ENCODE data around the gene SLC7A6OS.
A peak's percentile ranks its signal among the peaks of the same experiment; 100 is the strongest.

SLC7A6OS gene

GRCh38 chr16:68257251-68257905 lies 53.4 kb downstream of the SLC7A6OS start:
- Histone ChIP-seq H3K4me2 (ENCODE audit: low read length, poor library complexity, severe bottlenecking) (peak overlapping the region; percentile 23), H2BK12ac (ENCODE audit: low read length in 2 of 2) (peak overlapping the region; percentile 81 to 87), H2BK120ac (ENCODE audit: low read depth, low read length) (peak overlapping the region; percentile 93), H2AK5ac (ENCODE audit: low read length, severe bottlenecking) (peak overlapping the region; percentile 98), H3K27me3 (ENCODE audit: control insufficient read depth in 1 of 2, insufficient read depth in 1 of 2, low read length in 2 of 2) (no peaks in the 10 kb centered on the region), H3K36me3 (ENCODE audit: control insufficient read depth in 1 of 2, insufficient read depth in 2 of 2, low read depth in 1 of 2, low read length in 2 of 2) (peaks cover 54 to 59% of the 10 kb centered on the region in 2 experiments), H3K27ac (ENCODE audit: low read length, poor library complexity, severe bottlenecking) (peak overlapping the region; percentile 99), H4K91ac (ENCODE audit: low read length) (peak overlapping the region; percentile 99), H4K8ac (ENCODE audit: low read length) (peak overlapping the region; percentile 92), H3K18ac (ENCODE audit: low read depth in 1 of 2, low read length in 2 of 2) (peak overlapping the region; percentile 94 to 96), H3K4me3 (ENCODE audit: insufficient read depth in 1 of 2, low read depth in 1 of 2, low read length in 2 of 2) (no peak overlapping the region), H3K4me1 (ENCODE audit: control insufficient read depth, insufficient read depth, low read depth, low read length) (peaks cover 28% of the 10 kb centered on the region), H2BK15ac (ENCODE audit: low read depth, poor library complexity, severe bottlenecking) (peak overlapping the region; percentile 70), H3K4ac (ENCODE audit: low read depth in 1 of 2, low read length in 2 of 2) (peak overlapping the region; percentile 55 to 96), H3K79me1 (replicated peaks; ENCODE audit: low read length, poor library complexity, severe bottlenecking) (peaks cover 21% of the 10 kb centered on the region), H2BK5ac (ENCODE audit: low read depth, low read length, poor library complexity, severe bottlenecking) (peak overlapping the region; percentile 94), H3K9me3 (ENCODE audit: control insufficient read depth, low read length) (no peaks in the 10 kb centered on the region), H3K14ac (ENCODE audit: low read length in 2 of 2) (peak overlapping the region in 1 of 2 experiments; percentile 62), H3K9ac (ENCODE audit: low read length) (peak overlapping the region; percentile 36), H2AFZ (ENCODE audit: low read depth, low read length) (no peak overlapping the region), H3K23ac (ENCODE audit: low read length in 2 of 2) (no peak overlapping the region)
- WGBS, result 86% methylated on average over 6 of the region's 6 CpGs
- DNase-seq, result no peak

DNA sequence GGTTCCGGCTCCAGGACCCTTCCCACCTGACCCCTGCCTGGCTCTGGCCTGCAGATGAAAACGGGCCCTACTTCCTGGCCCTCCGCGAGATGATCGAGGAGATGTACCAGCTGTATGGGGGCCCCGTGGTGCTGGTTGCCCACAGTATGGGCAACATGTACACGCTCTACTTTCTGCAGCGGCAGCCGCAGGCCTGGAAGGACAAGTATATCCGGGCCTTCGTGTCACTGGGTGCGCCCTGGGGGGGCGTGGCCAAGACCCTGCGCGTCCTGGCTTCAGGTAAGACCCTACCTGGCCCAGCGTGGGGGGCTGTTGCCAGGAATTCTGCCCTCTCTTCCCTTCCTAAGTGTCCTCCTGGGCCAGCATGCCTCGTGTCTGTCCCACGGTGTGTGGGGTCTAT lies 55.0 kb downstream of the SLC7A6OS start:
- H3K4ac ChIP-seq (ENCODE audit: low read depth in 1 of 2, low read length in 2 of 2), result no peak overlapping the region
- no peak overlapping the region for H2AK5ac ChIP-seq (ENCODE audit: low read length, severe bottlenecking)
- no peak overlapping the region for H2BK120ac ChIP-seq (ENCODE audit: low read depth, low read length)
- no peak overlapping the region for H2AFZ ChIP-seq (ENCODE audit: low read depth, low read length)
- no peak overlapping the region for H3K4me2 ChIP-seq (ENCODE audit: low read length, poor library complexity, severe bottlenecking)
- H3K9ac ChIP-seq (ENCODE audit: low read length), result no peak overlapping the region
- no peak overlapping the region for H2BK15ac ChIP-seq (ENCODE audit: low read depth, poor library complexity, severe bottlenecking)
- H2BK12ac ChIP-seq (ENCODE audit: low read length in 2 of 2), result no peak overlapping the region
- H3K18ac ChIP-seq (ENCODE audit: low read depth in 1 of 2, low read length in 2 of 2), result no peak overlapping the region
- H3K9me3 ChIP-seq (ENCODE audit: control insufficient read depth, low read length), result no peaks in the 10 kb centered on the region
- H3K36me3 ChIP-seq (ENCODE audit: control insufficient read depth in 1 of 2, insufficient read depth in 2 of 2, low read depth in 1 of 2, low read length in 2 of 2), result peaks cover 60 to 67% of the 10 kb centered on the region in 2 experiments
- no peak overlapping the region for H3K14ac ChIP-seq (ENCODE audit: low read length in 2 of 2)
- no peak overlapping the region for H4K8ac ChIP-seq (ENCODE audit: low read length)
- WGBS, result 98% methylated on average over 16 of the region's 18 CpGs
- no peaks in the 10 kb centered on the region for H3K27me3 ChIP-seq (ENCODE audit: control insufficient read depth in 1 of 2, insufficient read depth in 1 of 2, low read length in 2 of 2)
- DNase-seq, result no peak
- peaks cover 26% of the 10 kb centered on the region for H3K4me1 ChIP-seq (ENCODE audit: control insufficient read depth, insufficient read depth, low read depth, low read length)
- no peak overlapping the region for H3K27ac ChIP-seq (ENCODE audit: low read length, poor library complexity, severe bottlenecking)
- H2BK5ac ChIP-seq (ENCODE audit: low read depth, low read length, poor library complexity, severe bottlenecking), result no peak overlapping the region
- peak overlapping the region; percentile 53 for H4K91ac ChIP-seq (ENCODE audit: low read length)
- peaks cover 22% of the 10 kb centered on the region for H3K79me1 ChIP-seq (replicated peaks; ENCODE audit: low read length, poor library complexity, severe bottlenecking)
- H3K4me3 ChIP-seq (ENCODE audit: insufficient read depth in 1 of 2, low read depth in 1 of 2, low read length in 2 of 2), result no peak overlapping the region
- H3K23ac ChIP-seq (ENCODE audit: low read length in 2 of 2), result no peak overlapping the region

GRCh38 chr16:68253721-68254120 lies 57.0 kb downstream of the SLC7A6OS start:
- Histone ChIP-seq H4K91ac (ENCODE audit: low read length) (no peak overlapping the region), H2BK15ac (ENCODE audit: low read depth, poor library complexity, severe bottlenecking) (no peak overlapping the region), H3K36me3 (ENCODE audit: control insufficient read depth in 1 of 2, insufficient read depth in 2 of 2, low read depth in 1 of 2, low read length in 2 of 2) (peaks cover 60 to 65% of the 10 kb centered on the region in 2 experiments), H3K9ac (ENCODE audit: low read length) (no peak overlapping the region), H3K4ac (ENCODE audit: low read depth in 1 of 2, low read length in 2 of 2) (no peak overlapping the region), H3K27ac (ENCODE audit: low read length, poor library complexity, severe bottlenecking) (no peak overlapping the region), H2AFZ (ENCODE audit: low read depth, low read length) (no peak overlapping the region), H2AK5ac (ENCODE audit: low read length, severe bottlenecking) (no peak overlapping the region), H3K4me3 (ENCODE audit: insufficient read depth in 1 of 2, low read depth in 1 of 2, low read length in 2 of 2) (no peak overlapping the region), H3K4me2 (ENCODE audit: low read length, poor library complexity, severe bottlenecking) (no peak overlapping the region), H2BK5ac (ENCODE audit: low read depth, low read length, poor library complexity, severe bottlenecking) (no peak overlapping the region), H3K14ac (ENCODE audit: low read length in 2 of 2) (no peak overlapping the region), H3K27me3 (ENCODE audit: control insufficient read depth in 1 of 2, insufficient read depth in 1 of 2, low read length in 2 of 2) (no peaks in the 10 kb centered on the region), H3K9me3 (ENCODE audit: control insufficient read depth, low read length) (no peaks in the 10 kb centered on the region), H3K79me1 (replicated peaks; ENCODE audit: low read length, poor library complexity, severe bottlenecking) (peaks cover 18% of the 10 kb centered on the region), H2BK12ac (ENCODE audit: low read length in 2 of 2) (no peak overlapping the region), H3K4me1 (ENCODE audit: control insufficient read depth, insufficient read depth, low read depth, low read length) (peaks cover 13% of the 10 kb centered on the region), H4K8ac (ENCODE audit: low read length) (no peak overlapping the region), H3K18ac (ENCODE audit: low read depth in 1 of 2, low read length in 2 of 2) (no peak overlapping the region), H3K23ac (ENCODE audit: low read length in 2 of 2) (no peak overlapping the region), H2BK120ac (ENCODE audit: low read depth, low read length) (no peak overlapping the region)
- DNase-seq, result no peak
- 97% methylated on average over 4 of the region's 4 CpGs for WGBS

DNA sequence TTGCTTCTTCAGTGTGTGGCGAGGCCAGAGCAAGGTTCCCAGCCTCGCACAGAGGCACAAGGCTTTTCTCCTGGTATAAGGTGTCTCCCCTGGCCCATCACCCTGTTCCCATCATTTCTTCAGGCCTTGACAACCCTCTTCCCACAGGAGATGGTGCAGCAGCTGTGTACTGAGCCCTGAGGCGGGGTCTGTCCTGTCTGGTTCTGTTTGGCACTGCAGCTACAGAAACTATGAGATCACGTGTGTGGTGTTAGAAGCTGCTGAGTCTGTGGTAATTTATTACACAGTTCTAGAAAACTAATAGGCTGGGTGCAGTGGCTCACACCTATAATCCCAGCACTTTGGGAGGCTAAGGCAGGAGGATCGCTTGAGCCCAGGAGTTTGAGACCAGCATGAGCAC lies 58.4 kb downstream of the SLC7A6OS start:
- H2AFZ ChIP-seq (ENCODE audit: low read depth, low read length), result no peak overlapping the region
- H3K23ac ChIP-seq (ENCODE audit: low read length in 2 of 2), result no peak overlapping the region
- H3K4me3 ChIP-seq (ENCODE audit: insufficient read depth in 1 of 2, low read depth in 1 of 2, low read length in 2 of 2), result no peak overlapping the region
- no peak overlapping the region for H4K8ac ChIP-seq (ENCODE audit: low read length)
- H3K18ac ChIP-seq (ENCODE audit: low read depth in 1 of 2, low read length in 2 of 2), result no peak overlapping the region
- H3K27me3 ChIP-seq (ENCODE audit: control insufficient read depth in 1 of 2, insufficient read depth in 1 of 2, low read length in 2 of 2), result no peaks in the 10 kb centered on the region
- H2BK15ac ChIP-seq (ENCODE audit: low read depth, poor library complexity, severe bottlenecking), result no peak overlapping the region
- no peak overlapping the region for H4K91ac ChIP-seq (ENCODE audit: low read length)
- H3K79me1 ChIP-seq (replicated peaks; ENCODE audit: low read length, poor library complexity, severe bottlenecking), result peaks cover 28% of the 10 kb centered on the region
- no peak overlapping the region for H3K14ac ChIP-seq (ENCODE audit: low read length in 2 of 2)
- peaks cover 64 to 66% of the 10 kb centered on the region in 2 experiments for H3K36me3 ChIP-seq (ENCODE audit: control insufficient read depth in 1 of 2, insufficient read depth in 2 of 2, low read depth in 1 of 2, low read length in 2 of 2)
- DNase-seq, result no peak
- H3K4ac ChIP-seq (ENCODE audit: low read depth in 1 of 2, low read length in 2 of 2), result no peak overlapping the region
- no peak overlapping the region for H2BK120ac ChIP-seq (ENCODE audit: low read depth, low read length)
- no peak overlapping the region for H3K27ac ChIP-seq (ENCODE audit: low read length, poor library complexity, severe bottlenecking)
- no peak overlapping the region for H3K9ac ChIP-seq (ENCODE audit: low read length)
- no peak overlapping the region for H3K4me2 ChIP-seq (ENCODE audit: low read length, poor library complexity, severe bottlenecking)
- H3K9me3 ChIP-seq (ENCODE audit: control insufficient read depth, low read length), result no peaks in the 10 kb centered on the region
- H2BK5ac ChIP-seq (ENCODE audit: low read depth, low read length, poor library complexity, severe bottlenecking), result no peak overlapping the region
- no peak overlapping the region for H2BK12ac ChIP-seq (ENCODE audit: low read length in 2 of 2)
- H3K4me1 ChIP-seq (ENCODE audit: control insufficient read depth, insufficient read depth, low read depth, low read length), result peaks cover 6% of the 10 kb centered on the region
- WGBS, result 95% methylated on average over 5 of the region's 5 CpGs
- no peak overlapping the region for H2AK5ac ChIP-seq (ENCODE audit: low read length, severe bottlenecking)
